CD14-positive monocyte (primary cell): Measurements from ENCODE around the gene KIR3DL1. TPM values are rescaled to one million over a fixed set of nuclear protein-coding genes. Genes with fewer than 3 reads are reported as not detected.

Source experiments
- DNase-seq, 3 donors: peaks; one replicate each; pipeline ENCODE4 v3.0.0-alpha.2; 2011 to 2022
- H2AFZ ChIP-seq: 2 replicates; pipeline ENCODE4 v1.6.0; 2012; ENCODE audit warnings: mild to moderate bottlenecking, low read depth, low read length, inconsistent platforms; ENCODE audit not compliant: insufficient read depth, poor library complexity, severe bottlenecking
- H3K27ac ChIP-seq, 2 donors: 1 replicate in 1 of 2; 2 replicates in 1 of 2; pipeline ENCODE4 v1.5.1; 2012 to 2013; ENCODE audit warnings: low read length in 2 of 2, control low read depth in 1 of 2, inconsistent platforms in 1 of 2, low read depth in 1 of 2, mild to moderate bottlenecking in 1 of 2
- H3K27me3 ChIP-seq, 2 donors: one replicate each; pipeline versions ENCODE4 v1.6.0 to v1.6.1; 2011 to 2013; ENCODE audit warnings: low read length in 2 of 2; ENCODE audit not compliant: control insufficient read depth in 2 of 2, insufficient read depth in 2 of 2
- H3K36me3 ChIP-seq, 2 donors: replicated peaks in 1 of 2; 1 replicate in 1 of 2; 2 replicates in 1 of 2; pipeline versions ENCODE4 v1.5.1 to v1.6.1; 2012 to 2013; ENCODE audit warnings: low read length in 2 of 2, control low read depth in 1 of 2, inconsistent platforms in 1 of 2, mild to moderate bottlenecking in 1 of 2; ENCODE audit not compliant: insufficient read depth in 2 of 2, control insufficient read depth in 1 of 2
- H3K4me1 ChIP-seq, 2 donors: 1 replicate in 1 of 2; 2 replicates in 1 of 2; pipeline versions ENCODE4 v1.5.1 to v1.6.1; 2012 to 2013; ENCODE audit warnings: low read length in 2 of 2, control low read depth in 1 of 2, inconsistent platforms in 1 of 2, mild to moderate bottlenecking in 1 of 2, moderate library complexity in 1 of 2; ENCODE audit not compliant: insufficient read depth in 2 of 2, control insufficient read depth in 1 of 2
- H3K4me2 ChIP-seq: replicated peaks from 2 replicates; pipeline ENCODE3; 2012; ENCODE audit warnings: low read length, moderate library complexity, mild to moderate bottlenecking; ENCODE audit not compliant: poor library complexity, severe bottlenecking; ENCODE audit errors: extremely low read depth
- H3K4me3 ChIP-seq, 3 experiments: fragments of 200-600 bp in 1 of 3; sonication (generic) in 1 of 3; replicated peaks in 1 of 3; 1 replicate in 2 of 3; 2 replicates in 1 of 3; pipeline ENCODE4 v1.5.1; 2011 to 2013; ENCODE audit warnings: low read length in 3 of 3, mild to moderate bottlenecking in 3 of 3, control low read depth in 2 of 3, low read depth in 2 of 3, inconsistent platforms in 1 of 3, moderate library complexity in 1 of 3
- H3K79me2 ChIP-seq: 2 replicates; pipeline ENCODE4 v1.6.0; 2012; ENCODE audit warnings: mild to moderate bottlenecking, control low read depth, inconsistent platforms, low read length, moderate library complexity; ENCODE audit not compliant: insufficient read depth
- H3K9ac ChIP-seq: 2 replicates; pipeline ENCODE4 v1.6.0; 2017; ENCODE audit warnings: low read length, mild to moderate bottlenecking; ENCODE audit not compliant: insufficient read depth, poor library complexity, severe bottlenecking
- H3K9me3 ChIP-seq, 2 donors: replicated peaks in 1 of 2; 1 replicate in 1 of 2; 2 replicates in 1 of 2; pipeline versions ENCODE4 v1.5.1 to v1.6.1; 2012 to 2013; ENCODE audit warnings: low read length in 2 of 2, control low read depth in 1 of 2; ENCODE audit not compliant: control insufficient read depth in 1 of 2, insufficient read depth in 1 of 2
- H4K20me1 ChIP-seq: 2 replicates; pipeline ENCODE4 v1.6.0; 2012; ENCODE audit warnings: mild to moderate bottlenecking, low read length, control low read depth, moderate library complexity; ENCODE audit not compliant: insufficient read depth
- H3K27ac Mint-ChIP-seq, 7 donors: one replicate each; pipeline ENCODE4 v1.8.0; 2020; ENCODE audit warnings: mild to moderate bottlenecking in 7 of 7, mixed read lengths in 7 of 7, moderate library complexity in 6 of 7, inconsistent platforms in 2 of 7
- H3K27me3 Mint-ChIP-seq, 3 donors: one replicate each; pipeline ENCODE4 v1.8.0; 2021 to 2022; ENCODE audit warnings: low read depth in 3 of 3, mild to moderate bottlenecking in 3 of 3, mixed read lengths in 3 of 3, moderate library complexity in 3 of 3, inconsistent platforms in 1 of 3
- H3K36me3 Mint-ChIP-seq, 2 donors: one replicate each; pipeline ENCODE4 v1.8.0; 2020; ENCODE audit warnings: mixed read lengths in 2 of 2, inconsistent platforms in 1 of 2, mild to moderate bottlenecking in 1 of 2
- H3K4me1 Mint-ChIP-seq: one replicate; pipeline ENCODE4 v1.8.0; 2020; ENCODE audit warnings: mild to moderate bottlenecking, mixed read lengths
- H3K4me3 Mint-ChIP-seq, 2 donors: one replicate each; pipeline ENCODE4 v1.8.0; 2020; ENCODE audit warnings: mild to moderate bottlenecking in 2 of 2, mixed read lengths in 2 of 2, moderate library complexity in 1 of 2
- H3K9me3 Mint-ChIP-seq, 7 donors: one replicate each; pipeline ENCODE4 v1.8.0; 2020 to 2022; ENCODE audit warnings: mixed read lengths in 7 of 7, mild to moderate bottlenecking in 6 of 7, moderate library complexity in 6 of 7, inconsistent platforms in 2 of 7
- CTCF ChIP-seq: fragments of 200-600 bp; IDR thresholded peaks from one replicate; pipeline ENCODE4 v1.8.0; 2022; ENCODE audit warnings: antibody characterized with exemption, mild to moderate bottlenecking
- WGBS: methylation state at CpG from one replicate; pipeline ENCODE4 v1.1.5; 2013; ENCODE audit warnings: missing lambda C conversion rate; ENCODE audit not compliant: insufficient coverage; 5-methylcytosine and 5-hydroxymethylcytosine counted together
- intact Hi-C, 2 donors: fragments of 100-400 bp; cut with micrococcal nuclease; formaldehyde crosslinking; loops; one replicate each; pipeline versions ENCODE4 v1.15.0 to v1.15.1; 2023
- polyA plus RNA-seq, 3 donors: library from polyadenylated mRNA; depleted of rRNA in 1 of 3; unstranded in 2 of 3; stranded (reverse) in 1 of 3; fragments of 300-500 nt in 2 of 3; fragments of >200 nt in 1 of 3; fragmentation: Illumina TruSeq in 2 of 3; gene quantifications; 1 replicate in 2 of 3; 2 replicates in 1 of 3; pipeline ENCODE4 v1.2.3, GENCODE V29; 2012 to 2021
- small RNA-seq: library from RNA; depleted of rRNA; stranded (forward); fragments of <200 nt; gene quantifications from one replicate; pipeline ENCODE3, GENCODE V24; 2012; ENCODE audit warnings: low read depth; ENCODE audit not compliant: insufficient read length

Gene KIR3DL1
- polyA plus RNA-seq, 3 donors = 0.15 TPM; not detected in 2

DNA sequence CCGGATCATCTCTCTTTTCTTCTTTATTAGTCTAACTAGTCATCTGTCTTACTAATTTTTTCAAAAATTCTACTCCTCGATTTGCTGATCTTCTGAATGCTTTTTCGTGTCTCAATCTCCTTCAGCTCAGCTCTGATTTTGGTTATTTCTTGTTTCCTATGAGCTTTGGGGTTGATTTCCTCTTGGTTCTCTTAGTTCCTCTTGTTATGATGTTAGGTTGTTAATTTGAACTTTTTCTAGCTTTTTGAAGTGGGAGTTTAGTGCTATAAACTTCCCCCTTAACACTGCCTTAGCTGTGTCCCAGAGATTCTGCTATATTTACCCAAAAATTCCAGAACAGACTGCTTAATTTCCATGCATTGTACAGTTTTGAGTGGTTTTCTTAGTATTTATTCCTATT lies 61.2 kb downstream of the KIR3DL1 start:
- peak in 1 of 3 donors; percentile 73 for DNase-seq
- Mint-ChIP-seq H3K27me3 (peaks cover 2 to 18% (median 10%) of the 10 kb centered on the region in 3 donors), H3K4me3 (peak overlapping the region; percentile 83 to 99), H3K36me3 (peaks cover 58 to 79% of the 10 kb centered on the region in 2 donors), H3K27ac (peak overlapping the region; percentile 81 to 100 (median 97)), H3K4me1 (peaks cover 81% of the 10 kb centered on the region), H3K9me3 (peaks cover 0 to 3% (median 0%) of the 10 kb centered on the region in 7 donors)
- Histone ChIP-seq H3K27me3 (no peaks in the 10 kb centered on the region), H3K27ac (peak overlapping the region; percentile 22 to 99), H3K4me3 (peak overlapping the region; percentile 70 to 99 (median 77)), H3K9me3 (no peaks in the 10 kb centered on the region), H3K79me2 (peaks cover 86% of the 10 kb centered on the region), H3K4me2 (peak overlapping the region; percentile 75), H3K9ac (peak overlapping the region; percentile 95), H4K20me1 (peaks cover 70% of the 10 kb centered on the region), H3K4me1 (peaks cover 78 to 89% of the 10 kb centered on the region in 2 donors), H2AFZ (no peak overlapping the region), H3K36me3 (peaks cover 16 to 35% of the 10 kb centered on the region in 2 donors)
- no peak for TF ChIP-seq CTCF
- no CpG with 5 or more reads among the region's 3 CpGs for WGBS
- intact Hi-C loops = loop anchor here in 1 of 2 donors (10.0 kb wide), 1 partner anchor 83 kb away; no protein-coding TSS in a partner anchor

Small RNAs within 50 kb of the gene (small RNA-seq; reads per million reads assigned to genes)
- gene KIR3DP1 = not detected
- 2.6 reads per million, percentile 13 among the genes with 10 or more reads in this experiment for gene RNU6-222P

Other genes with a start within 250 kb of the KIR3DL1 start
- gene LILRA2, start 242.7 kb upstream of the KIR3DL1 start, polyA plus RNA-seq = 100 to 1,000 TPM; 333 to 451 (median 377) TPM
- 100 to 1,000 TPM in 2 of 3 donors, 10 to 100 TPM in 1; 88.5 to 151 (median 141) TPM for gene LILRA1, start 222.8 kb upstream of the KIR3DL1 start, polyA plus RNA-seq
- gene LILRB1, start 186.0 kb upstream of the KIR3DL1 start, polyA plus RNA-seq = 100 to 1,000 TPM in 1 of 3 donors, 10 to 100 TPM in 2; 27.2 to 317 (median 60.6) TPM
- 100 to 1,000 TPM in 1 of 3 donors, 10 to 100 TPM in 2; 35.8 to 102 (median 58.0) TPM for gene LILRB4, start 153.5 kb upstream of the KIR3DL1 start, polyA plus RNA-seq
- gene KIR3DL3, start 92.0 kb upstream of the KIR3DL1 start, polyA plus RNA-seq = not detected
- gene KIR2DL3, start 78.0 kb upstream of the KIR3DL1 start, polyA plus RNA-seq = under 1 TPM in 1 of 3 donors, not detected in 2; 0.07 TPM
- not detected for gene KIR2DL1, start 46.7 kb upstream of the KIR3DL1 start, polyA plus RNA-seq
- under 1 TPM; 0.12 to 0.17 (median 0.14) TPM for gene KIR2DL4, start 12.9 kb upstream of the KIR3DL1 start, polyA plus RNA-seq
- not detected for gene KIR2DS4, start 16.2 kb downstream of the KIR3DL1 start, polyA plus RNA-seq
- gene KIR3DL2, start 34.0 kb downstream of the KIR3DL1 start, polyA plus RNA-seq = under 1 TPM in 2 of 3 donors, not detected in 1; 0.04 to 0.15 TPM
- gene FCAR, start 57.8 kb downstream of the KIR3DL1 start, polyA plus RNA-seq = 100 to 1,000 TPM; 147 to 239 (median 173) TPM
- under 1 TPM in 2 of 3 donors, not detected in 1; 0.20 to 0.43 TPM for gene NCR1, start 89.7 kb downstream of the KIR3DL1 start, polyA plus RNA-seq
- gene NLRP7, start 131.1 kb downstream of the KIR3DL1 start, polyA plus RNA-seq = not detected
- under 1 TPM; 0.24 to 0.91 (median 0.61) TPM for gene NLRP2, start 149.9 kb downstream of the KIR3DL1 start, polyA plus RNA-seq
- 1 to 10 TPM in 1 of 3 donors, under 1 TPM in 2; 0.03 to 1.1 (median 0.14) TPM for gene GP6, start 221.8 kb downstream of the KIR3DL1 start, polyA plus RNA-seq
- gene RDH13, start 246.7 kb downstream of the KIR3DL1 start, polyA plus RNA-seq = 1 to 10 TPM; 1.6 to 4.0 (median 2.3) TPM